Esophagus squamous epithelium (tissue), 4 donors: ENCODE measurements around the gene ALPK3.

Experiments used
- CTCF ChIP-seq, 6 experiments: fragments of 450-650 bp in 4 of 6; fragments of 200-600 bp in 2 of 6; sonication (generic) in 2 of 6; IDR thresholded peaks; one replicate each; pipeline ENCODE4 v1.5.1; 2016 to 2019; ENCODE audit warnings: antibody characterized with exemption in 6 of 6, mild to moderate bottlenecking in 4 of 6, moderate library complexity in 4 of 6
- POLR2A ChIP-seq, 4 donors: fragments of 450-650 bp; IDR thresholded peaks; one replicate each; pipeline ENCODE4 v1.6.1; 2017; ENCODE audit warnings: antibody characterized with exemption in 4 of 4, mild to moderate bottlenecking in 4 of 4, moderate library complexity in 3 of 4

- TF ChIP-seq CTCF (IDR thresholded peaks at IDR 0.05): no peak
- TF ChIP-seq POLR2A (IDR thresholded peaks at IDR 0.05): no peak
These were observed 92.6 kb downstream of the ALPK3 start for GRCh38 chr15:84909782-84910181.
